H9 (cell line): ENCODE data around the gene ASPN. TPM values are rescaled to one million over a fixed set of nuclear protein-coding genes. Genes with fewer than 3 reads are reported as not detected.

Experiments used
- DNase-seq: peaks from one replicate; pipeline ENCODE4 v3.0.0-alpha.2; 2017
- H2AFZ ChIP-seq: one replicate; pipeline ENCODE4 v1.6.1; 2013; ENCODE audit warnings: mild to moderate bottlenecking, low read length, control low read depth, moderate library complexity
- H2AK5ac ChIP-seq: 2 replicates; pipeline ENCODE4 v1.6.1; 2013; ENCODE audit warnings: low read length, control low read depth, mixed read lengths; ENCODE audit not compliant: insufficient read length
- H2BK120ac ChIP-seq: one replicate; pipeline ENCODE4 v1.6.1; 2013; ENCODE audit warnings: low read depth, mild to moderate bottlenecking, low read length, control low read depth, inconsistent platforms; ENCODE audit not compliant: poor library complexity, severe bottlenecking
- H2BK12ac ChIP-seq: 2 replicates; pipeline ENCODE4 v1.6.1; 2013; ENCODE audit warnings: low read length, control low read depth, mixed read lengths, low read depth; ENCODE audit not compliant: insufficient read length
- H2BK15ac ChIP-seq: 2 replicates; pipeline ENCODE4 v1.6.1; 2013; ENCODE audit warnings: low read depth, low read length, control low read depth
- H2BK20ac ChIP-seq: one replicate; pipeline ENCODE4 v1.6.1; 2013; ENCODE audit warnings: low read depth, mild to moderate bottlenecking, low read length, control low read depth, inconsistent platforms; ENCODE audit not compliant: poor library complexity, severe bottlenecking
- H2BK5ac ChIP-seq: 2 replicates; pipeline ENCODE4 v1.6.1; 2013; ENCODE audit warnings: low read length, control low read depth, mixed read lengths; ENCODE audit not compliant: insufficient read length
- H3K14ac ChIP-seq: 2 replicates; pipeline ENCODE4 v1.6.1; 2013; ENCODE audit warnings: low read length, control low read depth; ENCODE audit not compliant: insufficient read depth
- H3K18ac ChIP-seq: 2 replicates; pipeline ENCODE4 v1.6.1; 2013; ENCODE audit warnings: low read depth, mild to moderate bottlenecking, mixed read lengths, low read length, control low read depth; ENCODE audit not compliant: insufficient read length
- H3K23ac ChIP-seq: 2 replicates; pipeline ENCODE4 v1.6.1; 2013; ENCODE audit warnings: low read length, control low read depth, mixed read lengths, low read depth; ENCODE audit not compliant: insufficient read length
- H3K23me2 ChIP-seq: 2 replicates; pipeline ENCODE4 v1.6.1; 2013; ENCODE audit warnings: low read depth, mild to moderate bottlenecking, mixed read lengths, low read length, control low read depth; ENCODE audit not compliant: insufficient read length, poor library complexity, severe bottlenecking
- H3K27ac ChIP-seq: 2 replicates; pipeline ENCODE4 v1.5.1; 2013; ENCODE audit warnings: low read length, control low read depth, mixed read lengths, low read depth; ENCODE audit not compliant: insufficient read length
- H3K27me3 ChIP-seq: 2 replicates; pipeline ENCODE4 v1.6.1; 2013; ENCODE audit warnings: low read length, control low read depth, inconsistent platforms; ENCODE audit not compliant: insufficient read depth
- H3K4ac ChIP-seq: 2 replicates; pipeline ENCODE4 v1.6.1; 2013; ENCODE audit warnings: low read depth, mild to moderate bottlenecking, control low read depth, inconsistent platforms, low read length, moderate library complexity
- H3K4me1 ChIP-seq: 2 replicates; pipeline ENCODE4 v1.6.1; 2013; ENCODE audit warnings: low read length, control low read depth, inconsistent platforms; ENCODE audit not compliant: insufficient read depth
- H3K4me2 ChIP-seq: 2 replicates; pipeline ENCODE4 v1.6.1; 2013; ENCODE audit warnings: low read length, control low read depth, mixed read lengths; ENCODE audit not compliant: insufficient read length, insufficient read depth
- H3K56ac ChIP-seq: 2 replicates; pipeline ENCODE4 v1.6.1; 2013; ENCODE audit warnings: low read depth, mild to moderate bottlenecking, mixed read lengths, low read length, control low read depth; ENCODE audit not compliant: insufficient read length
- H3K79me1 ChIP-seq: 2 replicates; pipeline ENCODE4 v1.6.1; 2013; ENCODE audit warnings: low read depth, mild to moderate bottlenecking, moderate library complexity, low read length, control low read depth, inconsistent platforms; ENCODE audit not compliant: insufficient read depth, poor library complexity, severe bottlenecking
- H3K79me2 ChIP-seq: 2 replicates; pipeline ENCODE4 v1.6.1; 2013; ENCODE audit warnings: low read length, control low read depth, inconsistent platforms; ENCODE audit not compliant: insufficient read depth
- H3K9ac ChIP-seq: 2 replicates; pipeline ENCODE4 v1.6.1; 2013; ENCODE audit warnings: low read length, control low read depth, mixed read lengths; ENCODE audit not compliant: insufficient read length; ENCODE audit errors: extremely low read depth
- H3K9me3 ChIP-seq: one replicate; pipeline ENCODE4 v1.6.1; 2013; ENCODE audit warnings: low read depth, low read length, inconsistent platforms; ENCODE audit not compliant: control insufficient read depth
- H3T11ph ChIP-seq: one replicate; pipeline ENCODE4 v1.6.1; 2013; ENCODE audit warnings: mild to moderate bottlenecking, low read length, control low read depth, inconsistent platforms
- H4K20me1 ChIP-seq: one replicate; pipeline ENCODE4 v1.6.1; 2013; ENCODE audit not compliant: control insufficient read depth, insufficient read length, insufficient read depth
- H4K5ac ChIP-seq: 2 replicates; pipeline ENCODE4 v1.6.1; 2013; ENCODE audit warnings: low read depth, mild to moderate bottlenecking, mixed read lengths, low read length, control low read depth; ENCODE audit not compliant: insufficient read length
- H4K8ac ChIP-seq: replicated peaks from 2 replicates; pipeline ENCODE4 v1.6.1; 2013; ENCODE audit warnings: low read length, control low read depth, mixed read lengths, low read depth; ENCODE audit not compliant: insufficient read length
- H4K91ac ChIP-seq: 2 replicates; pipeline ENCODE4 v1.6.1; 2013; ENCODE audit warnings: low read depth, mild to moderate bottlenecking, moderate library complexity, mixed read lengths, low read length, control low read depth; ENCODE audit not compliant: insufficient read length
- H3K27ac Mint-ChIP-seq, 3 experiments: 2 replicates in 2 of 3; 3 replicates in 1 of 3; pipeline ENCODE4 v1.8.0; 2020 to 2021; ENCODE audit warnings: mixed read lengths in 3 of 3, mild to moderate bottlenecking in 1 of 3, moderate library complexity in 1 of 3
- H3K27me3 Mint-ChIP-seq: 2 replicates; pipeline ENCODE4 v1.8.0; 2021; ENCODE audit warnings: low read depth, mild to moderate bottlenecking, moderate library complexity, mixed read lengths
- H3K36me3 Mint-ChIP-seq, 3 experiments: 2 replicates in 2 of 3; 3 replicates in 1 of 3; pipeline ENCODE4 v1.8.0; 2020 to 2021; ENCODE audit warnings: low read depth in 3 of 3, mixed read lengths in 3 of 3; ENCODE audit not compliant: insufficient read depth in 1 of 3
- H3K4me1 Mint-ChIP-seq, 2 experiments: 2 replicates each; pipeline ENCODE4 v1.8.0; 2020; ENCODE audit warnings: mixed read lengths in 2 of 2
- H3K4me3 Mint-ChIP-seq, 2 experiments: 2 replicates in 1 of 2; 3 replicates in 1 of 2; pipeline ENCODE4 v1.8.0; 2020 to 2021; ENCODE audit warnings: mild to moderate bottlenecking in 2 of 2, mixed read lengths in 2 of 2, moderate library complexity in 1 of 2
- H3K9me3 Mint-ChIP-seq, 2 experiments: 2 replicates in 1 of 2; 3 replicates in 1 of 2; pipeline ENCODE4 v1.8.0; 2020; ENCODE audit warnings: mild to moderate bottlenecking in 2 of 2, mixed read lengths in 2 of 2, moderate library complexity in 1 of 2
- CTCF ChIP-seq: fragments of 200-600 bp; sonication (generic); conservative IDR thresholded peaks from 3 replicates; pipeline ENCODE4 v1.8.0; 2021; ENCODE audit warnings: antibody characterized with exemption, mild to moderate bottlenecking
- WGBS: extraction: QIAGEN DNeasy Blood & Tissue Kit; methylation state at CpG from one replicate; pipeline ENCODE4 v1.1.7; 2013; ENCODE audit warnings: missing lambda C conversion rate, low lambda C conversion rate, mixed read lengths; ENCODE audit not compliant: insufficient read length; ENCODE audit errors: extremely low coverage; 5-methylcytosine and 5-hydroxymethylcytosine counted together
- total RNA-seq: library from RNA; stranded (reverse); gene quantifications from 2 replicates; pipeline ENCODE4 v1.2.1, GENCODE V29; 2021

ASPN gene
- total RNA-seq, 1 experiment from 2014 or later, result not detected

GRCh38 chr9:92496396-92497176 lies 14.3 kb upstream of the ASPN start:
- no peak overlapping the region for H2BK15ac ChIP-seq
- H3K27ac Mint-ChIP-seq, result no peak overlapping the region
- no peak overlapping the region for H4K5ac ChIP-seq
- H3K14ac ChIP-seq, result no peak overlapping the region
- no peak overlapping the region for H3K23ac ChIP-seq
- no peak overlapping the region for H2AFZ ChIP-seq
- no peaks in the 10 kb centered on the region for H3K9me3 Mint-ChIP-seq
- no peak for TF ChIP-seq CTCF
- H3K4me2 ChIP-seq, result no peak overlapping the region
- no peak overlapping the region for H3K18ac ChIP-seq
- H3K27me3 Mint-ChIP-seq, result no peaks in the 10 kb centered on the region
- H2BK120ac ChIP-seq, result no peak overlapping the region
- H3K79me1 ChIP-seq, result no peaks in the 10 kb centered on the region
- no peaks in the 10 kb centered on the region; a peak in 1 of 7 replicates for H3K36me3 Mint-ChIP-seq
- no peak overlapping the region for H3T11ph ChIP-seq
- H3K56ac ChIP-seq, result no peak overlapping the region
- H4K91ac ChIP-seq, result no peak overlapping the region
- no CpG with 5 or more reads among the region's 5 CpGs for WGBS
- H2AK5ac ChIP-seq, result no peak overlapping the region
- no peak overlapping the region for H2BK12ac ChIP-seq
- H2BK20ac ChIP-seq, result no peak overlapping the region
- no peak overlapping the region for H3K4me3 Mint-ChIP-seq
- no peaks in the 10 kb centered on the region for H3K27me3 ChIP-seq
- no peak overlapping the region for H4K8ac ChIP-seq
- peaks cover 5 to 9% of the 10 kb centered on the region in 2 experiments for H3K4me1 Mint-ChIP-seq
- H3K79me2 ChIP-seq, result no peaks in the 10 kb centered on the region
- H2BK5ac ChIP-seq, result no peak overlapping the region
- H3K27ac ChIP-seq, result no peak overlapping the region
- H3K9me3 ChIP-seq, result no peaks in the 10 kb centered on the region
- no peaks in the 10 kb centered on the region for H3K23me2 ChIP-seq
- H3K4me1 ChIP-seq, result no peaks in the 10 kb centered on the region
- no peak overlapping the region for H3K4ac ChIP-seq
- DNase-seq, result no peak
- H4K20me1 ChIP-seq, result no peaks in the 10 kb centered on the region
- no peak overlapping the region for H3K9ac ChIP-seq
